ENCODE measurements around the gene CD72. TPM values are rescaled to one million over a fixed set of nuclear protein-coding genes. Genes with fewer than 3 reads are reported as not detected.

Gene CD72
- polyA plus RNA-seq, 3 donors = 1.6 to 6.8 (median 1.8) TPM

- peaks cover 0 to 4% (median 2%) of the 10 kb centered on the region in 3 donors for H3K27me3 Mint-ChIP-seq (ENCODE audit: low read depth in 3 of 3)
- Histone ChIP-seq H4K20me1 (ENCODE audit: insufficient read depth, low read length) (no peaks in the 10 kb centered on the region), H3K9me3 (replicated peaks in 1 of 2; ENCODE audit: control insufficient read depth in 1 of 2, insufficient read depth in 1 of 2, low read length in 2 of 2) (peaks cover 6 to 14% of the 10 kb centered on the region in 2 donors), H3K36me3 (replicated peaks in 1 of 2; ENCODE audit: control insufficient read depth in 1 of 2, insufficient read depth in 2 of 2, low read length in 2 of 2) (no peaks in the 10 kb centered on the region), H3K27ac (ENCODE audit: low read depth in 1 of 2, low read length in 2 of 2) (no peak overlapping the region), H3K79me2 (ENCODE audit: insufficient read depth, low read length) (no peaks in the 10 kb centered on the region), H2AFZ (ENCODE audit: insufficient read depth, low read depth, low read length, poor library complexity, severe bottlenecking) (no peak overlapping the region), H3K9ac (ENCODE audit: insufficient read depth, low read length, poor library complexity, severe bottlenecking) (no peak overlapping the region), H3K4me2 (replicated peaks; ENCODE audit: extremely low read depth, low read length, poor library complexity, severe bottlenecking) (no peak overlapping the region), H3K4me3 (replicated peaks in 1 of 3; ENCODE audit: low read depth in 2 of 3, low read length in 3 of 3) (no peak overlapping the region), H3K27me3 (ENCODE audit: control insufficient read depth in 2 of 2, insufficient read depth in 2 of 2, low read length in 2 of 2) (no peaks in the 10 kb centered on the region), H3K4me1 (ENCODE audit: control insufficient read depth in 1 of 2, insufficient read depth in 2 of 2, low read length in 2 of 2) (peaks cover 3 to 5% of the 10 kb centered on the region in 2 donors)
- intact Hi-C loops (cut with micrococcal nuclease) = no loop called here
- WGBS (ENCODE audit: insufficient coverage) = 100% methylated on average over 4 of the region's 5 CpGs
- H3K27ac Mint-ChIP-seq = no peak overlapping the region
- no peak for DNase-seq
- TF ChIP-seq, protein P1, sequence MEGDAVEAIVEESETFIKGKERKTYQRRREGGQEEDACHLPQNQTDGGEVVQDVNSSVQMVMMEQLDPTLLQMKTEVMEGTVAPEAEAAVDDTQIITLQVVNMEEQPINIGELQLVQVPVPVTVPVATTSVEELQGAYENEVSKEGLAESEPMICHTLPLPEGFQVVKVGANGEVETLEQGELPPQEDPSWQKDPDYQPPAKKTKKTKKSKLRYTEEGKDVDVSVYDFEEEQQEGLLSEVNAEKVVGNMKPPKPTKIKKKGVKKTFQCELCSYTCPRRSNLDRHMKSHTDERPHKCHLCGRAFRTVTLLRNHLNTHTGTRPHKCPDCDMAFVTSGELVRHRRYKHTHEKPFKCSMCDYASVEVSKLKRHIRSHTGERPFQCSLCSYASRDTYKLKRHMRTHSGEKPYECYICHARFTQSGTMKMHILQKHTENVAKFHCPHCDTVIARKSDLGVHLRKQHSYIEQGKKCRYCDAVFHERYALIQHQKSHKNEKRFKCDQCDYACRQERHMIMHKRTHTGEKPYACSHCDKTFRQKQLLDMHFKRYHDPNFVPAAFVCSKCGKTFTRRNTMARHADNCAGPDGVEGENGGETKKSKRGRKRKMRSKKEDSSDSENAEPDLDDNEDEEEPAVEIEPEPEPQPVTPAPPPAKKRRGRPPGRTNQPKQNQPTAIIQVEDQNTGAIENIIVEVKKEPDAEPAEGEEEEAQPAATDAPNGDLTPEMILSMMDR (IDR thresholded peaks at IDR 0.05) = no peak
- peaks cover 6% of the 10 kb centered on the region for H3K4me1 Mint-ChIP-seq
- no peak overlapping the region for H3K4me3 Mint-ChIP-seq
- peaks cover 11 to 22% (median 16%) of the 10 kb centered on the region in 7 donors for H3K9me3 Mint-ChIP-seq
- H3K36me3 Mint-ChIP-seq = peaks cover 2 to 5% of the 10 kb centered on the region in 2 donors
Measured at GRCh38 chr9:35575478-35575877, 42.7 kb downstream of the CD72 start.

- no peak overlapping the region for H3K27ac Mint-ChIP-seq
- peaks cover 0 to 5% of the 10 kb centered on the region in 2 donors for H3K9me3 ChIP-seq (replicated peaks in 1 of 2; ENCODE audit: control insufficient read depth in 1 of 2, insufficient read depth in 1 of 2, low read length in 2 of 2)
- H2AFZ ChIP-seq (ENCODE audit: insufficient read depth, low read depth, low read length, poor library complexity, severe bottlenecking) = no peak overlapping the region
- no peak overlapping the region for H3K4me2 ChIP-seq (replicated peaks; ENCODE audit: extremely low read depth, low read length, poor library complexity, severe bottlenecking)
- WGBS (ENCODE audit: insufficient coverage) = 100% methylated on average over 1 of the region's 2 CpGs
- no peaks in the 10 kb centered on the region for H3K27me3 ChIP-seq (ENCODE audit: control insufficient read depth in 2 of 2, insufficient read depth in 2 of 2, low read length in 2 of 2)
- peaks cover 10 to 13% of the 10 kb centered on the region in 2 donors for H3K4me1 ChIP-seq (ENCODE audit: control insufficient read depth in 1 of 2, insufficient read depth in 2 of 2, low read length in 2 of 2)
- no peak overlapping the region for H3K9ac ChIP-seq (ENCODE audit: insufficient read depth, low read length, poor library complexity, severe bottlenecking)
- H3K4me3 ChIP-seq (replicated peaks in 1 of 3; ENCODE audit: low read depth in 2 of 3, low read length in 3 of 3) = no peak overlapping the region
- H4K20me1 ChIP-seq (ENCODE audit: insufficient read depth, low read length) = no peaks in the 10 kb centered on the region
- peaks cover 2 to 3% of the 10 kb centered on the region in 2 donors for H3K36me3 Mint-ChIP-seq
- H3K9me3 Mint-ChIP-seq = peaks cover 4 to 17% (median 7%) of the 10 kb centered on the region in 7 donors
- H3K36me3 ChIP-seq (replicated peaks in 1 of 2; ENCODE audit: control insufficient read depth in 1 of 2, insufficient read depth in 2 of 2, low read length in 2 of 2) = no peaks in the 10 kb centered on the region
- intact Hi-C loops (cut with micrococcal nuclease) = no loop called here
- H3K27me3 Mint-ChIP-seq (ENCODE audit: low read depth in 3 of 3) = peaks cover 0 to 4% (median 2%) of the 10 kb centered on the region in 3 donors
- H3K4me1 Mint-ChIP-seq = peaks cover 15% of the 10 kb centered on the region
- no peak overlapping the region for H3K27ac ChIP-seq (ENCODE audit: low read depth in 1 of 2, low read length in 2 of 2)
- no peaks in the 10 kb centered on the region for H3K79me2 ChIP-seq (ENCODE audit: insufficient read depth, low read length)
- no peak for DNase-seq
- no peak overlapping the region for H3K4me3 Mint-ChIP-seq
- TF ChIP-seq, protein P1 (IDR thresholded peaks at IDR 0.05) = no peak
Measured at GRCh38 chr9:35574578-35575122, 43.6 kb downstream of the CD72 start.
